MM.1S (cell line): Measurements from ENCODE around the gene GOLGA8S.
"Not testable (repeated sequence)": the region's sequence is repeated elsewhere in the genome, so short reads cannot be mapped to it uniquely, and the experiment has no call there.

Experiments used
- DNase-seq: peaks from one replicate; pipeline ENCODE4 v3.0.0-alpha.2; 2015
- H2AFZ ChIP-seq: fragments of 300-600 bp; sonication (generic); 2 replicates; pipeline ENCODE4 v1.6.0; 2016; ENCODE audit warnings: antibody characterized with exemption, low read length
- H3F3A ChIP-seq: fragments of 300-600 bp; sonication (generic); 2 replicates; pipeline ENCODE4 v1.6.1; 2016; ENCODE audit warnings: mild to moderate bottlenecking, antibody characterized with exemption, low read length, moderate library complexity, mixed read lengths; ENCODE audit not compliant: insufficient read depth
- H3K27ac ChIP-seq: fragments of 300-600 bp; sonication (generic); 2 replicates; pipeline ENCODE4 v1.5.1; 2016; ENCODE audit warnings: mild to moderate bottlenecking, low read length
- H3K27me3 ChIP-seq: fragments of 300-600 bp; sonication (generic); replicated peaks from 2 replicates; pipeline ENCODE4 v1.6.0; 2016; ENCODE audit warnings: low read length; ENCODE audit not compliant: insufficient read depth
- H3K36me3 ChIP-seq: fragments of 300-600 bp; sonication (generic); replicated peaks from 2 replicates; pipeline ENCODE4 v1.6.1; 2016; ENCODE audit warnings: mild to moderate bottlenecking, low read length, mixed read lengths; ENCODE audit not compliant: insufficient read depth
- H3K4me1 ChIP-seq: fragments of 300-600 bp; sonication (generic); 2 replicates; pipeline ENCODE4 v1.6.1; 2016; ENCODE audit warnings: low read length, mixed read lengths
- H3K4me2 ChIP-seq: fragments of 300-600 bp; sonication (generic); 2 replicates; pipeline ENCODE4 v1.6.0; 2016; ENCODE audit warnings: low read depth, low read length
- H3K4me3 ChIP-seq: fragments of 300-600 bp; sonication (generic); 2 replicates; pipeline ENCODE4 v1.5.1; 2016; ENCODE audit warnings: low read length, mixed read lengths
- H3K79me2 ChIP-seq: fragments of 300-600 bp; sonication (generic); 2 replicates; pipeline ENCODE4 v1.6.1; 2016; ENCODE audit warnings: mixed run types, low read length, mixed read lengths
- H3K9ac ChIP-seq: fragments of 300-600 bp; sonication (generic); 2 replicates; pipeline ENCODE4 v1.6.1; 2016; ENCODE audit warnings: low read length, mixed read lengths
- H3K9me2 ChIP-seq: fragments of 300-600 bp; sonication (generic); replicated peaks from 2 replicates; pipeline ENCODE4 v1.6.1; 2016; ENCODE audit warnings: mild to moderate bottlenecking, low read length, mixed read lengths; ENCODE audit not compliant: insufficient read depth
- H3K9me3 ChIP-seq: fragments of 300-600 bp; sonication (generic); replicated peaks from 2 replicates; pipeline ENCODE4 v1.6.1; 2016; ENCODE audit warnings: mild to moderate bottlenecking, low read length, mixed read lengths; ENCODE audit not compliant: insufficient read depth
- H4K20me1 ChIP-seq: fragments of 300-600 bp; sonication (generic); 2 replicates; pipeline ENCODE4 v1.6.1; 2016; ENCODE audit warnings: mild to moderate bottlenecking, low read length, moderate library complexity, mixed read lengths; ENCODE audit not compliant: insufficient read depth
- EZH2phosphoT487 ChIP-seq: fragments of 300-600 bp; sonication (generic); IDR thresholded peaks from 2 replicates; pipeline ENCODE4 v1.6.1; 2018; ENCODE audit warnings: antibody characterized with exemption, low read length

Gene GOLGA8S

DNA sequence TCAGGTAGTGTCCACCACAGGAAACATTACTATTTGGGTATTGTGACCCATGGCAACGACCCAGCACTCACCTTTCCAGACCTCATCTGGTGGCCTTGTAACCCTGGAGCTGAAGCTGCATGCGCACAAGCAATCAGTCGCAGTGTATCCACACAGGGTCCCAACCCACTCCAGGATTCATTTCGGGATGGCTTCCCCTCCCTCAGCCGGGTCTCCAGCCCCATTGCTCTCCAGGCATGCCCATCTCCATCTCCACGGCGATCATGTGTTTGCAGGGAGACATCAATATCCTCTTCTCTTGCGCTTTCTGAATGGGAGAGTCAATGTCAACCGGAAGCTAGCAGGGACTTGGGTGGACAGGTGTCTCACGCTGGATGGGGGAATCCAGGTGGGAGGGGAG is 57.3 kb downstream of the GOLGA8S start:
- DNase-seq: no peak
- H3K9me3 ChIP-seq: no peaks in the 10 kb centered on the region
- H3K9me2 ChIP-seq: no peaks in the 10 kb centered on the region
- H2AFZ ChIP-seq: no peak overlapping the region
- peaks cover 8% of the 10 kb centered on the region for H3F3A ChIP-seq
- no peak overlapping the region for H3K4me3 ChIP-seq
- no peak for TF ChIP-seq EZH2phosphoT487
- H3K4me2 ChIP-seq: no peak overlapping the region
- H3K27ac ChIP-seq: no peak overlapping the region
- H3K36me3 ChIP-seq: no peaks in the 10 kb centered on the region
- no peak overlapping the region for H3K9ac ChIP-seq
- H3K4me1 ChIP-seq: peaks cover 23% of the 10 kb centered on the region
- no peaks in the 10 kb centered on the region for H4K20me1 ChIP-seq
- no peaks in the 10 kb centered on the region for H3K27me3 ChIP-seq
- no peaks in the 10 kb centered on the region for H3K79me2 ChIP-seq

DNA sequence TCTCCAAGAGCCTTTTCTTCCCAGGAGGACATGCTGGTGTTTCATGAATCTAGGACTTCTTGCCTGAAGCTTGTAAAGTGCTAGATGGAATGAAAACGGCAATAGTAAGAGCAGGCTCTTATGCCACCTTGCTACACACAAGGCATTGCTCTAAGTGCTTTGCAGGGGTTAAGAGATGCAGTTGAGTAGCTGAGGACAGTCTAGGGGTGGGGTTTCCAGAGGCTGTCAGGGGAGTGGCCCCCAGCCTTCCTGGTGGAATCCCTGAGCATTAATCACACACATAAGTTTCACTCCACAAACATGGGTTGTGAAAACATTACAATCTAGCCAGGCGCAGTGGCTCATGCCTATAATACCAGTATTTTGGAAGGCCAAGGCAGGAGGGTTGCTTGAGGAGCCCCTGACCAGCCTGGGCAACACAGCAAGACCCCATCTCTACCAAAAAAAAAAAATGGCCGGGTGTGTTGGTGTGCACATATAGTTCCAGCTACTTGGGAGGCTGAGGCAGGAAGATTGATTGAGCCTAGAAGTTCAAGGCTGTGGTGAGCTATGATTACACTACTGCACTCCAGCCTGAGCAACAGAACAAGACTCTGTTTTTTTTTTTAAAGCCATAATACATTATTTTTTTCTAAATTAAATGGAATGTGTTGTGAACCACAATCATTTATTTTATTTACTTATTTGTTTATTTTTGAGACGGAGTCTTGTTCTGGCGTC is 58.5 kb downstream of the GOLGA8S start:
- not testable (repeated sequence) for H3K27ac ChIP-seq, H3K36me3 ChIP-seq, H2AFZ ChIP-seq, H4K20me1 ChIP-seq, H3K27me3 ChIP-seq, H3K9me2 ChIP-seq, H3K4me2 ChIP-seq, H3K9ac ChIP-seq, H3K79me2 ChIP-seq, H3K4me3 ChIP-seq, H3K9me3 ChIP-seq, DNase-seq
- Histone ChIP-seq H3K4me1 (peaks cover 31% of the 10 kb centered on the region), H3F3A (peaks cover 18% of the 10 kb centered on the region)
